GM23338 (cell line): ENCODE measurements around the gene RCL1. TPM values are rescaled to one million over a fixed set of nuclear protein-coding genes. Genes with fewer than 3 reads are reported as not detected.

Source experiments
- ATAC-seq: fragments of 200-7000 bp; cut with Tn5 transposase; 3 replicates; pipeline ENCODE4 v1.9.1; 2020
- DNase-seq: peaks from one replicate; pipeline ENCODE4 v3.0.0-alpha.2; 2015; ENCODE audit warnings: low spot score
- H2AFZ ChIP-seq: fragments of 200-600 bp; sonication (generic); 2 replicates; pipeline ENCODE4 v1.8.0; 2016; ENCODE audit warnings: antibody characterized with exemption, mild to moderate bottlenecking, moderate library complexity
- H3F3A ChIP-seq: fragments of 200-600 bp; sonication (generic); replicated peaks from 2 replicates; pipeline ENCODE4 v1.8.0; 2017; ENCODE audit warnings: antibody characterized with exemption, mixed run types, low read depth
- H3K27ac ChIP-seq: fragments of 200-600 bp; sonication (generic); 2 replicates; pipeline ENCODE4 v1.6.1; 2016; ENCODE audit warnings: low read depth
- H3K27me3 ChIP-seq: fragments of 200-600 bp; sonication (generic); 2 replicates; pipeline ENCODE4 v1.8.0; 2016; ENCODE audit warnings: mild to moderate bottlenecking, mixed run types, moderate library complexity; ENCODE audit not compliant: insufficient read depth
- H3K36me3 ChIP-seq: fragments of 200-600 bp; sonication (generic); 2 replicates; pipeline ENCODE4 v1.8.0; 2016; ENCODE audit warnings: mild to moderate bottlenecking; ENCODE audit not compliant: insufficient read depth
- H3K4me1 ChIP-seq: fragments of 200-600 bp; sonication (generic); 2 replicates; pipeline ENCODE4 v1.8.0; 2016; ENCODE audit warnings: mild to moderate bottlenecking, moderate library complexity; ENCODE audit not compliant: insufficient read depth
- H3K4me2 ChIP-seq: fragments of 200-600 bp; sonication (generic); 2 replicates; pipeline ENCODE4 v1.7.1; 2017; ENCODE audit warnings: mixed run types
- H3K4me3 ChIP-seq: fragments of 200-600 bp; sonication (generic); 2 replicates; pipeline ENCODE4 v1.6.1; 2016; ENCODE audit warnings: mixed run types
- H3K79me2 ChIP-seq: fragments of 200-600 bp; sonication (generic); replicated peaks from 2 replicates; pipeline ENCODE4 v1.8.0; 2017; ENCODE audit warnings: mild to moderate bottlenecking; ENCODE audit not compliant: insufficient read depth
- H3K9me2 ChIP-seq: fragments of 200-600 bp; sonication (generic); 2 replicates; pipeline ENCODE4 v1.8.0; 2017; ENCODE audit not compliant: insufficient read depth
- H4K20me1 ChIP-seq: fragments of 200-600 bp; sonication (generic); replicated peaks from 2 replicates; pipeline ENCODE4 v1.8.0; 2017; ENCODE audit warnings: mild to moderate bottlenecking; ENCODE audit not compliant: insufficient read depth
- H3K27ac Mint-ChIP-seq: 2 replicates; pipeline ENCODE4 v1.8.0; 2020; ENCODE audit warnings: inconsistent platforms, mild to moderate bottlenecking, moderate library complexity, mixed read lengths
- H3K27me3 Mint-ChIP-seq: 3 replicates; pipeline ENCODE4 v1.8.0; 2022; ENCODE audit warnings: low read depth, mild to moderate bottlenecking, moderate library complexity, mixed read lengths, inconsistent platforms; ENCODE audit not compliant: insufficient read depth, poor library complexity
- H3K36me3 Mint-ChIP-seq: 3 replicates; pipeline ENCODE4 v1.8.0; 2021; ENCODE audit warnings: low read depth, mild to moderate bottlenecking, inconsistent platforms, moderate library complexity, mixed read lengths
- H3K4me1 Mint-ChIP-seq: 3 replicates; pipeline ENCODE4 v1.8.0; 2020; ENCODE audit warnings: mild to moderate bottlenecking, inconsistent platforms, mixed read lengths
- H3K4me3 Mint-ChIP-seq: 3 replicates; pipeline ENCODE4 v1.8.0; 2021; ENCODE audit warnings: moderate library complexity, mild to moderate bottlenecking, inconsistent platforms, mixed read lengths
- H3K9me3 Mint-ChIP-seq: 3 replicates; pipeline ENCODE4 v1.8.0; 2020; ENCODE audit warnings: moderate library complexity, mild to moderate bottlenecking, inconsistent platforms, mixed read lengths
- CREB1 ChIP-seq: fragments of 250-450 bp; sonication (Bioruptor Pico); IDR thresholded peaks from 2 replicates; pipeline ENCODE4 v1.5.0; 2020; ENCODE audit warnings: low read depth, mild to moderate bottlenecking, moderate library complexity
- EZH2phosphoT487 ChIP-seq: fragments of 200-600 bp; sonication (generic); IDR thresholded peaks from one replicate; pipeline ENCODE4 v1.8.1; 2018; ENCODE audit warnings: antibody characterized with exemption; ENCODE audit not compliant: unreplicated experiment
- JUNB ChIP-seq: IDR thresholded peaks from one replicate; pipeline ENCODE4 v1.6.1; 2016; ENCODE audit warnings: antibody characterized with exemption; ENCODE audit not compliant: unreplicated experiment
- NANOG ChIP-seq: IDR thresholded peaks from 2 replicates; pipeline ENCODE4 v1.6.1; 2016; ENCODE audit warnings: antibody characterized with exemption, borderline replicate concordance
- STAT1 ChIP-seq: IDR thresholded peaks from one replicate; pipeline ENCODE4 v1.6.1; 2016; ENCODE audit warnings: antibody characterized with exemption; ENCODE audit not compliant: unreplicated experiment
- ZNF114 ChIP-seq: fragments of 250-450 bp; sonication (Bioruptor Pico); IDR thresholded peaks from 2 replicates; pipeline ENCODE4 v1.5.0; 2020; ENCODE audit warnings: mild to moderate bottlenecking, moderate library complexity
- ZNF331 ChIP-seq: fragments of 250-450 bp; sonication (Bioruptor Pico); IDR thresholded peaks from 2 replicates; pipeline ENCODE4 v1.5.0; 2020; ENCODE audit warnings: low read depth, mild to moderate bottlenecking, moderate library complexity
- polyA plus RNA-seq: library from polyadenylated mRNA; unstranded; fragments of >200 nt; fragmentation: Nextera tagmentation; extraction: Ambion mirVana; gene quantifications from 2 replicates; pipeline ENCODE4 v1.2.1, GENCODE V29; 2016
- total RNA-seq: library from RNA; depleted of rRNA; stranded (reverse); fragments of >200 nt; shearing (Covaris generic); gene quantifications from 2 replicates; pipeline ENCODE4 v1.2.3, GENCODE V29; 2014
- TF ChIP-seq, protein P1 (sequence below): IDR thresholded peaks from one replicate; pipeline ENCODE4 v1.6.1; 2018; ENCODE audit warnings: antibody characterized with exemption; ENCODE audit not compliant: unreplicated experiment
- TF ChIP-seq, protein P2 (sequence below): fragments of 250-450 bp; sonication (Bioruptor Pico); IDR thresholded peaks from 2 replicates; pipeline ENCODE4 v1.5.0; 2020; ENCODE audit warnings: mild to moderate bottlenecking, moderate library complexity

RCL1 gene
- total and polyA plus RNA-seq, 2 experiments from 2014 or later: 19.3 to 41.2 TPM

DNA sequence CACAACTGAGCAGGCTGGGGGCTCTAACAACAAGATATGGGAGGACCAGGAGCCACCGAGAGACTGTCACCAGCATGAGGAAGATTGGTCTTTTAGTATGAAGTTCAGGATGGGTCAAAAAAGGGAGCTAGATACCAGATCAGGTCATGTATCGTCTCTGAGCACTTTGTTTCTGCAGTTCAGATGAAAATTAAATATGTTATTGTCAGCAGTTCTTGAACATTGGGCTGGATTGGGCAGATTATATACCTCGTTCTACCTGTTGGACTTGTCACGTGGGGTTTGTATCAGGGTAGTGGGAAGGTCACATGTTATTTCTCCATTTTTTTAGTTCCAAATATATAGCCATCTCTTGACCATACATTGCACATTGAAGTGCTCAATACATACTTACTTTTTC is 47.3 kb downstream of the RCL1 start:
- Histone ChIP-seq H4K20me1 (peaks cover 15% of the 10 kb centered on the region), H3F3A (no peaks in the 10 kb centered on the region), H2AFZ (no peak overlapping the region), H3K9me2 (no peaks in the 10 kb centered on the region), H3K27ac (no peak overlapping the region; the same call in 1 of the 2 replicates), H3K27me3 (no peaks in the 10 kb centered on the region), H3K4me1 (no peaks in the 10 kb centered on the region), H3K4me3 (no peak overlapping the region), H3K79me2 (peaks cover 19% of the 10 kb centered on the region), H3K4me2 (no peak overlapping the region), H3K36me3 (peaks cover 15% of the 10 kb centered on the region)
- TF ChIP-seq CREB1 (no peak), ZNF114 (CRISPR knock-in tag) (no peak), STAT1 (no peak), NANOG (no peak)
- TF ChIP-seq, protein P1, sequence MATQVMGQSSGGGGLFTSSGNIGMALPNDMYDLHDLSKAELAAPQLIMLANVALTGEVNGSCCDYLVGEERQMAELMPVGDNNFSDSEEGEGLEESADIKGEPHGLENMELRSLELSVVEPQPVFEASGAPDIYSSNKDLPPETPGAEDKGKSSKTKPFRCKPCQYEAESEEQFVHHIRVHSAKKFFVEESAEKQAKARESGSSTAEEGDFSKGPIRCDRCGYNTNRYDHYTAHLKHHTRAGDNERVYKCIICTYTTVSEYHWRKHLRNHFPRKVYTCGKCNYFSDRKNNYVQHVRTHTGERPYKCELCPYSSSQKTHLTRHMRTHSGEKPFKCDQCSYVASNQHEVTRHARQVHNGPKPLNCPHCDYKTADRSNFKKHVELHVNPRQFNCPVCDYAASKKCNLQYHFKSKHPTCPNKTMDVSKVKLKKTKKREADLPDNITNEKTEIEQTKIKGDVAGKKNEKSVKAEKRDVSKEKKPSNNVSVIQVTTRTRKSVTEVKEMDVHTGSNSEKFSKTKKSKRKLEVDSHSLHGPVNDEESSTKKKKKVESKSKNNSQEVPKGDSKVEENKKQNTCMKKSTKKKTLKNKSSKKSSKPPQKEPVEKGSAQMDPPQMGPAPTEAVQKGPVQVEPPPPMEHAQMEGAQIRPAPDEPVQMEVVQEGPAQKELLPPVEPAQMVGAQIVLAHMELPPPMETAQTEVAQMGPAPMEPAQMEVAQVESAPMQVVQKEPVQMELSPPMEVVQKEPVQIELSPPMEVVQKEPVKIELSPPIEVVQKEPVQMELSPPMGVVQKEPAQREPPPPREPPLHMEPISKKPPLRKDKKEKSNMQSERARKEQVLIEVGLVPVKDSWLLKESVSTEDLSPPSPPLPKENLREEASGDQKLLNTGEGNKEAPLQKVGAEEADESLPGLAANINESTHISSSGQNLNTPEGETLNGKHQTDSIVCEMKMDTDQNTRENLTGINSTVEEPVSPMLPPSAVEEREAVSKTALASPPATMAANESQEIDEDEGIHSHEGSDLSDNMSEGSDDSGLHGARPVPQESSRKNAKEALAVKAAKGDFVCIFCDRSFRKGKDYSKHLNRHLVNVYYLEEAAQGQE: no peak
- DNase-seq (no peak), ATAC-seq (no peak)
- Mint-ChIP-seq H3K4me3 (no peak overlapping the region), H3K36me3 (peaks cover 24% of the 10 kb centered on the region), H3K4me1 (peaks cover 8% of the 10 kb centered on the region; the same call in 2 of the 3 replicates), H3K27ac (no peak overlapping the region), H3K9me3 (no peaks in the 10 kb centered on the region), H3K27me3 (peaks cover 5% of the 10 kb centered on the region)

DNA sequence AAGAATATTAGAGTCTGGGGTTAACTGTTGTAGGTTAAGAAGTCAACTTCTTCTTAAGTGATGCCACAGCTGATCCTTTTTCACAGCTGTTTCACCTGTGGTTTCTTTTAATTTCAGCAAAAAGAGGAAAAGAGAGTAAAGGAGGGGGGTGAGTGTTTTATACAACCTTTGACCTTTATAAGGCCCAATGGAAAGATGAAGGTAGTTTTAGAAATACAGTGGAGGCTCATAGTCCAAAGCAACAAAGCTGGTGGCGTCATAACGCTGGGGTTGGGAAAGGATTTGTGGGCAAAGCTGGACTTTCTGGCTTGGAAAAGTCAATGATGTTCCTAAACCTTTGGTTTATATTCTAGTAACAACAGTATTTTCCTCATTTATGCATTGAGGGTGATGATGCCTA is 49.5 kb downstream of the RCL1 start:
- peaks cover 3% of the 10 kb centered on the region for H3K27me3 Mint-ChIP-seq
- Histone ChIP-seq H3K27ac (no peak overlapping the region), H3K9me2 (no peaks in the 10 kb centered on the region), H3K4me2 (no peak overlapping the region), H3K4me3 (no peak overlapping the region), H3K4me1 (no peaks in the 10 kb centered on the region), H3K27me3 (no peaks in the 10 kb centered on the region), H2AFZ (no peak overlapping the region), H3F3A (no peaks in the 10 kb centered on the region), H3K36me3 (peaks cover 20% of the 10 kb centered on the region), H3K79me2 (peaks cover 8% of the 10 kb centered on the region), H4K20me1 (peaks cover 6% of the 10 kb centered on the region; the same call in 1 of the 2 replicates)
- no peak overlapping the region for H3K27ac Mint-ChIP-seq
- no peaks in the 10 kb centered on the region for H3K9me3 Mint-ChIP-seq
- no peak for DNase-seq
- ATAC-seq: no peak
- H3K4me3 Mint-ChIP-seq: no peak overlapping the region
- H3K4me1 Mint-ChIP-seq: no peaks in the 10 kb centered on the region
- peaks cover 20% of the 10 kb centered on the region for H3K36me3 Mint-ChIP-seq
- TF ChIP-seq EZH2phosphoT487 (no peak), ZNF331 (no peak), STAT1 (no peak), ZNF114 (CRISPR knock-in tag) (no peak), JUNB (no peak)
- TF ChIP-seq, protein P1: no peak
- TF ChIP-seq, protein P2, sequence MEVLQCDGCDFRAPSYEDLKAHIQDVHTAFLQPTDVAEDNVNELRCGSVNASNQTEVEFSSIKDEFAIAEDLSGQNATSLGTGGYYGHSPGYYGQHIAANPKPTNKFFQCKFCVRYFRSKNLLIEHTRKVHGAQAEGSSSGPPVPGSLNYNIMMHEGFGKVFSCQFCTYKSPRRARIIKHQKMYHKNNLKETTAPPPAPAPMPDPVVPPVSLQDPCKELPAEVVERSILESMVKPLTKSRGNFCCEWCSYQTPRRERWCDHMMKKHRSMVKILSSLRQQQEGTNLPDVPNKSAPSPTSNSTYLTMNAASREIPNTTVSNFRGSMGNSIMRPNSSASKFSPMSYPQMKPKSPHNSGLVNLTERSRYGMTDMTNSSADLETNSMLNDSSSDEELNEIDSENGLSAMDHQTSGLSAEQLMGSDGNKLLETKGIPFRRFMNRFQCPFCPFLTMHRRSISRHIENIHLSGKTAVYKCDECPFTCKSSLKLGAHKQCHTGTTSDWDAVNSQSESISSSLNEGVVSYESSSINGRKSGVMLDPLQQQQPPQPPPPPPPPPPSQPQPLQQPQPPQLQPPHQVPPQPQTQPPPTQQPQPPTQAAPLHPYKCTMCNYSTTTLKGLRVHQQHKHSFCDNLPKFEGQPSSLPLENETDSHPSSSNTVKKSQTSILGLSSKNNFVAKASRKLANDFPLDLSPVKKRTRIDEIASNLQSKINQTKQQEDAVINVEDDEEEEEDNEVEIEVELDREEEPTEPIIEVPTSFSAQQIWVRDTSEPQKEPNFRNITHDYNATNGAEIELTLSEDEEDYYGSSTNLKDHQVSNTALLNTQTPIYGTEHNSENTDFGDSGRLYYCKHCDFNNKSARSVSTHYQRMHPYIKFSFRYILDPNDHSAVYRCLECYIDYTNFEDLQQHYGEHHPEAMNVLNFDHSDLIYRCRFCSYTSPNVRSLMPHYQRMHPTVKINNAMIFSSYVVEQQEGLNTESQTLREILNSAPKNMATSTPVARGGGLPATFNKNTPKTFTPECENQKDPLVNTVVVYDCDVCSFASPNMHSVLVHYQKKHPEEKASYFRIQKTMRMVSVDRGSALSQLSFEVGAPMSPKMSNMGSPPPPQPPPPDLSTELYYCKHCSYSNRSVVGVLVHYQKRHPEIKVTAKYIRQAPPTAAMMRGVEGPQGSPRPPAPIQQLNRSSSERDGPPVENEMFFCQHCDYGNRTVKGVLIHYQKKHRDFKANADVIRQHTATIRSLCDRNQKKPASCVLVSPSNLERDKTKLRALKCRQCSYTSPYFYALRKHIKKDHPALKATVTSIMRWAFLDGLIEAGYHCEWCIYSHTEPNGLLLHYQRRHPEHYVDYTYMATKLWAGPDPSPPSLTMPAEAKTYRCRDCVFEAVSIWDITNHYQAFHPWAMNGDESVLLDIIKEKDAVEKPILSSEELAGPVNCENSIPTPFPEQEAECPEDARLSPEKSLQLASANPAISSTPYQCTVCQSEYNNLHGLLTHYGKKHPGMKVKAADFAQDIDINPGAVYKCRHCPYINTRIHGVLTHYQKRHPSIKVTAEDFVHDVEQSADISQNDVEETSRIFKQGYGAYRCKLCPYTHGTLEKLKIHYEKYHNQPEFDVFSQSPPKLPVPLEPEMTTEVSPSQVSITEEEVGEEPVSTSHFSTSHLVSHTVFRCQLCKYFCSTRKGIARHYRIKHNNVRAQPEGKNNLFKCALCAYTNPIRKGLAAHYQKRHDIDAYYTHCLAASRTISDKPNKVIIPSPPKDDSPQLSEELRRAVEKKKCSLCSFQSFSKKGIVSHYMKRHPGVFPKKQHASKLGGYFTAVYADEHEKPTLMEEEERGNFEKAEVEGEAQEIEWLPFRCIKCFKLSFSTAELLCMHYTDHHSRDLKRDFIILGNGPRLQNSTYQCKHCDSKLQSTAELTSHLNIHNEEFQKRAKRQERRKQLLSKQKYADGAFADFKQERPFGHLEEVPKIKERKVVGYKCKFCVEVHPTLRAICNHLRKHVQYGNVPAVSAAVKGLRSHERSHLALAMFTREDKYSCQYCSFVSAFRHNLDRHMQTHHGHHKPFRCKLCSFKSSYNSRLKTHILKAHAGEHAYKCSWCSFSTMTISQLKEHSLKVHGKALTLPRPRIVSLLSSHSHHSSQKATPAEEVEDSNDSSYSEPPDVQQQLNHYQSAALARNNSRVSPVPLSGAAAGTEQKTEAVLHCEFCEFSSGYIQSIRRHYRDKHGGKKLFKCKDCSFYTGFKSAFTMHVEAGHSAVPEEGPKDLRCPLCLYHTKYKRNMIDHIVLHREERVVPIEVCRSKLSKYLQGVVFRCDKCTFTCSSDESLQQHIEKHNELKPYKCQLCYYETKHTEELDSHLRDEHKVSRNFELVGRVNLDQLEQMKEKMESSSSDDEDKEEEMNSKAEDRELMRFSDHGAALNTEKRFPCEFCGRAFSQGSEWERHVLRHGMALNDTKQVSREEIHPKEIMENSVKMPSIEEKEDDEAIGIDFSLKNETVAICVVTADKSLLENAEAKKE (CRISPR knock-in tag): no peak
